GM12878 (cell line): ENCODE data around the gene DST. TPM values are rescaled to one million over a fixed set of nuclear protein-coding genes. Genes with fewer than 3 reads are reported as not detected.
"Not testable (repeated sequence)": the region's sequence is repeated elsewhere in the genome, so short reads cannot be mapped to it uniquely, and the experiment has no call there.

Experiments
- ATAC-seq: fragments of 200-7000 bp; cut with Tn5 transposase; 3 replicates; pipeline ENCODE4 v1.9.1; 2020; ENCODE audit warnings: mild to moderate bottlenecking, moderate library complexity
- BruUV-seq: library from RNA; stranded (reverse); fragments of 400-500 nt; replicated peaks from 2 replicates; lab custom pipeline; 2021; lab: Mats Ljungman, UMichigan
- CTCF ChIA-PET: fragments of 300-600 bp; sonication (Branson Sonifier 250); formaldehyde crosslinking; extraction: SDS; loops from one replicate; lab custom pipeline; 2021; ENCODE audit warnings: inconsistent platforms; lab: Yijun Ruan, JAX
- POLR2A ChIA-PET: fragments of 350-600 bp; formaldehyde crosslinking; extraction: SDS; loops from one replicate; lab custom pipeline; 2021; ENCODE audit warnings: inconsistent platforms; lab: Charles Lee
- RAD21 ChIA-PET: fragments of 300-600 bp; sonication (Branson Sonifier 250); formaldehyde crosslinking; loops from one replicate; lab custom pipeline; 2023; ENCODE audit warnings: antibody characterized with exemption; ENCODE audit not compliant: unreplicated experiment; lab: Charles Lee
- SMC1A ChIA-PET: fragments of 300-600 bp; sonication (Branson Sonifier 250); formaldehyde crosslinking; loops from one replicate; lab custom pipeline; 2023; ENCODE audit not compliant: unreplicated experiment, uncharacterized antibody; lab: Charles Lee
- DNase-seq: peaks from one replicate; pipeline ENCODE4 v3.0.0-alpha.2; 2011; ENCODE audit warnings: low read depth, low spot score
- FAIRE-seq: peaks from 3 replicates; lab custom pipeline; 2011; peaks lifted over from hg19 to GRCh38; lab: Jason Lieb, UNC
- H2AFZ ChIP-seq: 2 replicates; pipeline ENCODE4 v1.6.0; 2011; ENCODE audit warnings: low read depth, low read length, control low read depth; ENCODE audit not compliant: control insufficient read depth
- H3K27ac ChIP-seq: 2 replicates; pipeline ENCODE4 v1.5.1; 2011; ENCODE audit warnings: control low read depth; ENCODE audit not compliant: control insufficient read depth, insufficient read depth
- H3K27me3 ChIP-seq, 2 experiments: replicated peaks in 1 of 2; 2 replicates each; pipeline versions ENCODE4 v1.6.0 to v1.6.1; 2011; ENCODE audit warnings: low read length in 1 of 2; ENCODE audit not compliant: control insufficient read depth in 2 of 2, insufficient read depth in 2 of 2
- H3K36me3 ChIP-seq, 2 experiments: 2 replicates each; pipeline ENCODE4 v1.5.1; 2011; ENCODE audit warnings: low read length in 1 of 2; ENCODE audit not compliant: control insufficient read depth in 2 of 2, insufficient read depth in 2 of 2
- H3K4me1 ChIP-seq: 2 replicates; pipeline ENCODE4 v1.6.1; 2011; ENCODE audit warnings: mild to moderate bottlenecking, low read length, moderate library complexity, mixed read lengths; ENCODE audit not compliant: control insufficient read depth, insufficient read depth
- H3K4me2 ChIP-seq: 2 replicates; pipeline ENCODE4 v1.6.0; 2011; ENCODE audit warnings: control low read depth; ENCODE audit not compliant: control insufficient read depth, insufficient read depth
- H3K4me3 ChIP-seq: fragments of 200-600 bp; sonication (generic); 2 replicates; pipeline ENCODE4 v1.5.1; 2016
- H3K79me2 ChIP-seq: 2 replicates; pipeline ENCODE4 v1.6.0; 2011; ENCODE audit warnings: low read length; ENCODE audit not compliant: control insufficient read depth, insufficient read depth
- H3K9ac ChIP-seq: 2 replicates; pipeline ENCODE4 v1.8.0; 2011; ENCODE audit warnings: low read length, control low read depth, mixed read lengths; ENCODE audit not compliant: control insufficient read depth, insufficient read depth
- H3K9me3 ChIP-seq: replicated peaks from 3 replicates; pipeline ENCODE4 v1.5.1; 2011; ENCODE audit warnings: mild to moderate bottlenecking, low read length; ENCODE audit not compliant: control insufficient read depth, insufficient read depth
- H4K20me1 ChIP-seq: 2 replicates; pipeline ENCODE4 v1.6.0; 2011; ENCODE audit not compliant: control insufficient read depth, insufficient read depth
- BHLHE40 ChIP-seq, 2 experiments: fragments of 450-650 bp in 1 of 2; IDR thresholded peaks; 2 replicates each; pipeline ENCODE4 v1.6.1; 2011 to 2017; ENCODE audit warnings: low read depth in 2 of 2, borderline replicate concordance in 1 of 2, improper control_type of control experiment in 1 of 2, low read length in 1 of 2, mild to moderate bottlenecking in 1 of 2
- BMI1 ChIP-seq: fragments of 450-650 bp; IDR thresholded peaks from 2 replicates; pipeline ENCODE4 v1.6.1; 2016; ENCODE audit warnings: mild to moderate bottlenecking, moderate library complexity, borderline replicate concordance
- CHD2 ChIP-seq: IDR thresholded peaks from 2 replicates; pipeline ENCODE4 v1.6.1; 2011; ENCODE audit warnings: low read depth, low read length, improper control_type of control experiment, borderline replicate concordance
- CHD4 ChIP-seq: fragments of 200-600 bp; sonication (generic); IDR thresholded peaks from 2 replicates; pipeline ENCODE4 v1.6.1; 2016; ENCODE audit warnings: mild to moderate bottlenecking
- PAX8 ChIP-seq: fragments of 450-650 bp; IDR thresholded peaks from 2 replicates; pipeline ENCODE4 v1.6.1; 2017; ENCODE audit warnings: mild to moderate bottlenecking, moderate library complexity
- SRF ChIP-seq, 2 experiments: IDR thresholded peaks; 2 replicates each; pipeline ENCODE4 v1.6.1; 2011; ENCODE audit warnings: low read depth in 2 of 2, low read length in 2 of 2, mild to moderate bottlenecking in 1 of 2, moderate library complexity in 1 of 2
- ZSCAN29 ChIP-seq: fragments of 450-650 bp; IDR thresholded peaks from 2 replicates; pipeline ENCODE4 v1.6.1; 2017; ENCODE audit warnings: mild to moderate bottlenecking, moderate library complexity
- ZZZ3 ChIP-seq: IDR thresholded peaks from 2 replicates; pipeline ENCODE4 v1.6.1; 2011; ENCODE audit warnings: low read depth; ENCODE audit not compliant: control insufficient read depth, insufficient read length
- WGBS: methylation state at CpG from one replicate; pipeline ENCODE4 v1.1.6; 2016; ENCODE audit warnings: low lambda C conversion rate; ENCODE audit not compliant: insufficient replicate concordance, insufficient coverage; ENCODE audit errors: missing lambda C conversion rate; 5-methylcytosine and 5-hydroxymethylcytosine counted together
- in situ Hi-C: fragments of 300-500 bp; cut with MboI; formaldehyde crosslinking; loops from 9 replicates; pipeline ENCODE4 v1.14.3; 2018; ENCODE audit warnings: mixed read lengths
- intact Hi-C: fragments of 100-400 bp; cut with micrococcal nuclease; formaldehyde crosslinking; loops from one replicate; pipeline ENCODE4 v1.14.2; 2022; ENCODE audit not compliant: unreplicated experiment
- polyA plus RNA-seq, 11 experiments: library from polyadenylated mRNA; depleted of rRNA in 4 of 11; unstranded in 6 of 11; stranded (reverse) in 5 of 11; fragments of >200 nt; fragmentation: Nextera tagmentation in 4 of 11; fragmentation: Illumina TruSeq in 1 of 11; extraction: Ambion mirVana in 4 of 11; extraction: Trizol in 1 of 11; gene quantifications; 1 replicate in 1 of 11; 2 replicates in 10 of 11; pipeline versions ENCODE4 v1.2.1 to v1.2.3, GENCODE V29; 2011 to 2016; ENCODE audit warnings: inconsistent platforms in 2 of 11, missing spikeins in 2 of 11, low read depth in 1 of 11
- total RNA-seq, 4 experiments: library from RNA; depleted of rRNA in 3 of 4; stranded (reverse); fragments of >200 nt in 3 of 4; fragmentation: Illumina TruSeq in 1 of 4; extraction: Trizol in 1 of 4; gene quantifications; 2 replicates each; pipeline versions ENCODE4 v1.2.1 to v1.2.3, GENCODE V29; 2013 to 2021
- TF ChIP-seq, protein P1 (sequence below): IDR thresholded peaks from 2 replicates; pipeline ENCODE4 v1.6.1; 2012; ENCODE audit warnings: low read depth, low read length, improper control_type of control experiment

DST gene
- total and polyA plus RNA-seq, 10 of the 15 experiments (the other 5 are each of a cell fraction or from before 2014, with no cell fraction given): 32.1 to 156 (median 75.0) TPM

DNA sequence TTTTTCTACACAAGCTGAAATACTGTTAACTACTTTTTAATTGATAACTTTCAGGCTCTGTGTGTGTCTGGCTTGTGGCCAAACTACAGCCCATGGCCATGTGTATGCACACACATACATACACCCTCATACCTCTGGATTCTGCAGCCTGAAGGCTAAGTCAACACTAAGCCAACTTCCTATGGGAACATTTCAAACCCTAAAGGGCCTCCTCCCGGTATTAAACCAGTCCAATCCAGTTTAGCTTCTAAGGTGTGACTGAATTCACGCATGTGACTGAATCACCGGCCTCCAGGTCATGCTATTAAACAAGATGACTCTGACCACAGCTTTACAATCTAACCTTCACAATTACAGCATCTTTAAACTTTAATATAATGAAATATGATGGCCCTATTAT, 20.7 kb upstream of the DST start (continued):
- no peak for TF ChIP-seq CHD2

DNA sequence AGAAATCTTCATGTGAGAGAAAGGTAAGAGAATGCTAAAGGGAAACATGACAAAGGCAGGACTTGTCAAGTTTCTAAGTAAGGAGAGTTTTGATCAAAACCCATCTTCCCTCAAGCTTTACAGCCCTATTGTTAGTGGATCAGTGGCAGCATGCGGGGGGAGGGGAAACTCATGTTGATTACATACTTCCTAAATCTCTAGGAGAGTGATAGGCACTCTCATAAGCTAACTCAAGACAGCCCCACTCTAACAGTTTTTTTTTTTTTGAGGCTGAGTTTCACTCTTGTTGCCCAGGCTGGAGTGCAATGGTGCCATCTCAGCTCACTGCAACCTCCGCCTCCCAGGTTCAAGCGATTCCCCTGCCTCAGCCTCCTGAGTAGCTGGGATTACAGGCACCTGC, 18.6 kb upstream of the DST start:
- intact Hi-C loops, BruUV-seq, H3K4me2 ChIP-seq: not testable (repeated sequence)

DNA sequence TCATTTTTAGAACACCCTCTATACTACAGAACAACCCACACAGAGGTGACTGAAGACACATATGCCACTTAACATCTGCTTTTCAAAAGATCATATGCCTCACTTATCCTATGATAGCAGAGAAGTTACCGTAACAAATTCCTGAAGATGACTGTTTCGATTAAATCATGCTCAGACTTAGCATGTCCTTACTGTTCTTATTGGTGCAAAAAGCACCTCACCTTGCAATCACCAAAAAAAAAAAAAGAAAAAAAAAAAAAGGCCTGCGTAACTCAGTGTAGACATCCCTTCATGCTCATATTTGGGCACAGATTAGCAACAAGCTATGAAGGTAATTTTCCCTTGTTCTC, 17.7 kb upstream of the DST start:
- TF ChIP-seq ZZZ3 (no peak), PAX8 (no peak), CHD4 (no peak), BMI1 (no peak), ZSCAN29 (no peak), SRF (IDR thresholded peaks at IDR 0.05; ENCODE audit: low read depth in 2 of 2, low read length in 2 of 2) (0 out of 4 replicates have a peak, but pooled peaks of 1 of the 2 experiments have one; percentile 10), BHLHE40 (IDR thresholded peaks at IDR 0.05; ENCODE audit: borderline replicate concordance in 1 of 2, low read depth in 2 of 2, low read length in 1 of 2) (no peak)
- TF ChIP-seq, protein P1, sequence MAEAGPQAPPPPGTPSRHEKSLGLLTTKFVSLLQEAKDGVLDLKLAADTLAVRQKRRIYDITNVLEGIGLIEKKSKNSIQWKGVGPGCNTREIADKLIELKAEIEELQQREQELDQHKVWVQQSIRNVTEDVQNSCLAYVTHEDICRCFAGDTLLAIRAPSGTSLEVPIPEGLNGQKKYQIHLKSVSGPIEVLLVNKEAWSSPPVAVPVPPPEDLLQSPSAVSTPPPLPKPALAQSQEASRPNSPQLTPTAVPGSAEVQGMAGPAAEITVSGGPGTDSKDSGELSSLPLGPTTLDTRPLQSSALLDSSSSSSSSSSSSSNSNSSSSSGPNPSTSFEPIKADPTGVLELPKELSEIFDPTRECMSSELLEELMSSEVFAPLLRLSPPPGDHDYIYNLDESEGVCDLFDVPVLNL: no peak
- POLR2A ChIA-PET: interaction anchor here (0.7 kb wide), 2 partner anchors 8 to 29 kb away, joined by 3 to 6 read pairs; no protein-coding TSS in a partner anchor
- no peak for FAIRE-seq
- Histone ChIP-seq H3K27ac (peak overlapping the region; percentile 69), H3K36me3 (peaks cover 2 to 6% of the 10 kb centered on the region in 2 experiments; a peak in 2 of 4 replicates), H2AFZ (no peak overlapping the region), H3K79me2 (peaks cover 8% of the 10 kb centered on the region), H3K9me3 (no peaks in the 10 kb centered on the region; the same call in 2 of the 3 replicates), H3K9ac (no peak overlapping the region; the same call in 1 of the 2 replicates), H3K4me2 (peak overlapping the region; percentile 11), H3K4me1 (peaks cover 22% of the 10 kb centered on the region), H3K4me3 (no peak overlapping the region), H3K27me3 (no peaks in the 10 kb centered on the region), H4K20me1 (no peaks in the 10 kb centered on the region)
- DNase-seq: no peak
- in situ Hi-C loops (no loop called here), intact Hi-C loops (no loop called here)
- WGBS: 80% methylated on average over 3 of the region's 3 CpGs
- BruUV-seq: no TSS peak
- SMC1A ChIA-PET: interaction anchor here (0.8 kb wide), 1 partner anchor 17 kb away, joined by 3 read pairs; no protein-coding TSS in a partner anchor
- no peak; the same call in 2 of the 3 replicates for ATAC-seq
- RAD21 ChIA-PET: interaction anchor here (0.7 kb wide), 1 partner anchor 55 kb away, joined by 3 read pairs; no protein-coding TSS in a partner anchor
- CTCF ChIA-PET: interaction anchor here (0.6 to 1.9 kb wide), 4 partner anchors 23 to 207 kb away, joined by 3 to 8 read pairs (median 4); no protein-coding TSS in a partner anchor

More for the DNA sequence above, 18.6 kb upstream of the DST start:
- H3K9ac ChIP-seq, H3K4me3 ChIP-seq, DNase-seq, H3K27me3 ChIP-seq, H3K27ac ChIP-seq, H4K20me1 ChIP-seq, H3K79me2 ChIP-seq, H3K36me3 ChIP-seq, in situ Hi-C loops, H3K9me3 ChIP-seq, FAIRE-seq, H2AFZ ChIP-seq: not testable (repeated sequence)
- ChIA-PET SMC1A (interaction anchor here (1.4 kb wide), 1 partner anchor 154 kb away, joined by 4 read pairs; no protein-coding TSS in a partner anchor), CTCF (interaction anchor here (0.6 to 1.9 kb wide), 2 partner anchors 190 to 365 kb away, joined by 4 to 8 read pairs; no protein-coding TSS in a partner anchor), POLR2A (interaction anchor here (0.6 to 1.0 kb wide), 2 partner anchors 11 to 203 kb away, joined by 3 to 9 read pairs; no protein-coding TSS in a partner anchor), RAD21 (interaction anchor here (0.7 to 0.8 kb wide), 2 partner anchors 48 to 189 kb away, joined by 3 read pairs; no protein-coding TSS in a partner anchor)
- peaks cover 22% of the 10 kb centered on the region for H3K4me1 ChIP-seq
- 98% methylated on average over 3 of the region's 3 CpGs for WGBS
- peak; percentile 29 for ATAC-seq
